Panc1 (cell line): ENCODE data around the gene CD163L1. TPM values are rescaled to one million over a fixed set of nuclear protein-coding genes. Genes with fewer than 3 reads are reported as not detected.

ENCODE experiments used
- ATAC-seq: fragments of 200-7000 bp; cut with Tn5 transposase; 2 replicates; pipeline ENCODE4 v1.9.1; 2020; ENCODE audit warnings: mild to moderate bottlenecking, moderate library complexity
- BruUV-seq: library from RNA; stranded (reverse); fragments of 400-500 nt; replicated peaks from 2 replicates; lab custom pipeline; 2021; lab: Mats Ljungman, UMichigan
- CTCF ChIA-PET: fragments of 300-600 bp; sonication (Branson Sonifier 250); formaldehyde crosslinking; loops from one replicate; lab custom pipeline; 2022; ENCODE audit warnings: antibody characterized with exemption; lab: Charles Lee
- POLR2A ChIA-PET: fragments of 300-600 bp; sonication (Branson Sonifier 250); formaldehyde crosslinking; loops from one replicate; lab custom pipeline; 2022; ENCODE audit warnings: antibody characterized with exemption; lab: Charles Lee
- DNase-seq: peaks from one replicate; pipeline ENCODE4 v3.0.0-alpha.2; 2010; ENCODE audit warnings: low read depth, low spot score
- H3K27ac ChIP-seq: 2 replicates; pipeline ENCODE4 v1.5.1; 2011; ENCODE audit warnings: mild to moderate bottlenecking, low read length, inconsistent platforms
- H3K27me3 ChIP-seq: fragments of 200-500 bp; sonication (Bioruptor generic); 2 replicates; pipeline ENCODE4 v1.6.0; 2014; ENCODE audit warnings: low read length, inconsistent platforms; ENCODE audit not compliant: control insufficient read depth, insufficient read depth
- H3K36me3 ChIP-seq: fragments of 200-500 bp; sonication (Bioruptor generic); 2 replicates; pipeline ENCODE4 v1.5.1; 2014; ENCODE audit warnings: inconsistent platforms, mild to moderate bottlenecking, low read length, moderate library complexity; ENCODE audit not compliant: control insufficient read depth, insufficient read depth
- H3K4me1 ChIP-seq: 2 replicates; pipeline ENCODE4 v1.5.1; 2011; ENCODE audit warnings: inconsistent platforms, mild to moderate bottlenecking, low read length, moderate library complexity; ENCODE audit not compliant: control insufficient read depth, insufficient read depth
- H3K4me3 ChIP-seq, 2 experiments: 2 replicates each; pipeline ENCODE4 v1.5.1; 2011 to 2012; ENCODE audit warnings: low read depth in 2 of 2, low read length in 2 of 2, mild to moderate bottlenecking in 2 of 2, inconsistent platforms in 1 of 2, moderate library complexity in 1 of 2
- H3K9me3 ChIP-seq: fragments of 200-500 bp; sonication (Bioruptor generic); 2 replicates; pipeline ENCODE4 v1.5.1; 2014; ENCODE audit warnings: low read depth, mild to moderate bottlenecking, inconsistent platforms, low read length, moderate library complexity; ENCODE audit not compliant: control insufficient read depth, insufficient read depth
- POLR2AphosphoS5 ChIP-seq: IDR thresholded peaks from 2 replicates; pipeline ENCODE4 v1.6.1; 2012; ENCODE audit warnings: mild to moderate bottlenecking, low read depth, low read length, moderate library complexity
- REST ChIP-seq, 2 experiments: IDR thresholded peaks; 2 replicates each; pipeline ENCODE4 v1.6.1; 2011 to 2012; ENCODE audit warnings: low read depth in 2 of 2, control low read depth in 1 of 2, low read length in 1 of 2, mild to moderate bottlenecking in 1 of 2, moderate library complexity in 1 of 2; ENCODE audit not compliant: insufficient read depth in 1 of 2
- SIN3A ChIP-seq: IDR thresholded peaks from 2 replicates; pipeline ENCODE4 v1.6.1; 2012; ENCODE audit warnings: low read depth, mild to moderate bottlenecking, low read length, moderate library complexity, borderline replicate concordance; ENCODE audit not compliant: insufficient read depth
- TCF7L2 ChIP-seq: IDR thresholded peaks from 2 replicates; pipeline ENCODE4 v1.6.1; 2011; ENCODE audit warnings: mild to moderate bottlenecking, low read depth, low read length, inconsistent platforms
- in situ Hi-C: cut with HindIII; loops from 2 replicates; pipeline ENCODE4 v1.10.0; 2016; ENCODE audit warnings: low sequenced_read_pairs, low pct_unique_long_range_greater_than_20kb
- intact Hi-C: fragments of 100-400 bp; cut with micrococcal nuclease; formaldehyde crosslinking; loops from one replicate; pipeline ENCODE4 v1.10.0; 2022; ENCODE audit not compliant: unreplicated experiment
- total RNA-seq: library from RNA; stranded (reverse); gene quantifications from one replicate; pipeline ENCODE4 v1.2.1, GENCODE V29; 2021; ENCODE audit not compliant: unreplicated experiment
- TF ChIP-seq, protein P1 (sequence below): fragments of 450-650 bp; IDR thresholded peaks from 2 replicates; pipeline ENCODE4 v1.5.1; 2017; ENCODE audit warnings: mild to moderate bottlenecking

CD163L1 gene
- total RNA-seq, 1 experiment from 2014 or later, result not detected

GRCh38 chr12:7375145-7375543, 68.8 kb downstream of the CD163L1 start:
- no TSS peak for BruUV-seq
- DNase-seq (no peak), ATAC-seq (no peak)
- CTCF ChIA-PET, result no interaction called here
- H3K27me3 ChIP-seq, result no peaks in the 10 kb centered on the region
- no peaks in the 10 kb centered on the region for H3K36me3 ChIP-seq
- in situ Hi-C loops, result no loop called here
- POLR2A ChIA-PET, result no interaction called here
- H3K4me1 ChIP-seq, result no peaks in the 10 kb centered on the region
- H3K9me3 ChIP-seq, result no peaks in the 10 kb centered on the region
- no peak overlapping the region for H3K4me3 ChIP-seq
- intact Hi-C loops, result no loop called here
- no peak overlapping the region for H3K27ac ChIP-seq
- no peak for TF ChIP-seq REST (IDR thresholded peaks at IDR 0.05; ENCODE audit: insufficient read depth in 1 of 2, low read depth in 2 of 2, low read length in 1 of 2)
- TF ChIP-seq TCF7L2, result no peak
- no peak for TF ChIP-seq POLR2AphosphoS5
- TF ChIP-seq, protein P1, sequence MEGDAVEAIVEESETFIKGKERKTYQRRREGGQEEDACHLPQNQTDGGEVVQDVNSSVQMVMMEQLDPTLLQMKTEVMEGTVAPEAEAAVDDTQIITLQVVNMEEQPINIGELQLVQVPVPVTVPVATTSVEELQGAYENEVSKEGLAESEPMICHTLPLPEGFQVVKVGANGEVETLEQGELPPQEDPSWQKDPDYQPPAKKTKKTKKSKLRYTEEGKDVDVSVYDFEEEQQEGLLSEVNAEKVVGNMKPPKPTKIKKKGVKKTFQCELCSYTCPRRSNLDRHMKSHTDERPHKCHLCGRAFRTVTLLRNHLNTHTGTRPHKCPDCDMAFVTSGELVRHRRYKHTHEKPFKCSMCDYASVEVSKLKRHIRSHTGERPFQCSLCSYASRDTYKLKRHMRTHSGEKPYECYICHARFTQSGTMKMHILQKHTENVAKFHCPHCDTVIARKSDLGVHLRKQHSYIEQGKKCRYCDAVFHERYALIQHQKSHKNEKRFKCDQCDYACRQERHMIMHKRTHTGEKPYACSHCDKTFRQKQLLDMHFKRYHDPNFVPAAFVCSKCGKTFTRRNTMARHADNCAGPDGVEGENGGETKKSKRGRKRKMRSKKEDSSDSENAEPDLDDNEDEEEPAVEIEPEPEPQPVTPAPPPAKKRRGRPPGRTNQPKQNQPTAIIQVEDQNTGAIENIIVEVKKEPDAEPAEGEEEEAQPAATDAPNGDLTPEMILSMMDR, result no peak
- no peak for TF ChIP-seq SIN3A

DNA sequence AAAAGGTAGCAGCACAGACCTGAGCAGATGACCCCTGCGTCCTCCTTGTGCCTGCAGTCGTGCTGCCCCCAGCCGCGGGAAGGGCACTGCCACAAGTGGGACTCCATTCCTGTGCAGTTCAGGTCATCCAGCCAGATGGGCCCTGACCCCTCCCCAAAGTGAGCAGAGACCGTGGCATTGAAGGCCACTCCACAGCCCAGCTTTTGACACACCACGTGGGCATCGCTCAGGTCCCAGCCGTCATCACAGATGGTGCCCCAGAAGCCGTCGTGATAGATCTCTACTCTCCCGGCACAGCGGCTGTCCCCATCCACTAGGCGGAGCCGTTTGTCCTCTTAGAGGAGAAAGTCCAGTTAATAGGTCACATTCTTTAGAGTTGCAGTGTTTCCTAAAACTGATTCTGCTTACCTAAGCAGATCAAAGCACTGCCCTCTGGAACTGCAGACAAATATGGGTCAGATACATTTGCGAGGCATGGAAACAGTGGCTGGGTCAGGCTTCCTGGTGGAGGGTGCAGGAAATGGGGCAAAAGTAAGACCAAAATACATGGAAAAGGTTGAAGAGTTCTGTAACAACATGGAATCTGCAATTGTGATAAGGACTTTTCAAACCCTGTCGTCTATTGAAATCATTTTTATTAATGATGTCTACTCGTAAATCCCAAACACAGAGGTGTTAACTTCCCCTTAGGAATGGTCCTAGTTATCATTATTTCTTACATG, 69.4 kb downstream of the CD163L1 start:
- ChIA-PET POLR2A (no interaction called here), CTCF (no interaction called here)
- in situ Hi-C loops (no loop called here), intact Hi-C loops (no loop called here)
- DNase-seq (peak; percentile 15), ATAC-seq (peak; percentile 60)
- Histone ChIP-seq H3K4me3 (no peak overlapping the region), H3K9me3 (no peaks in the 10 kb centered on the region), H3K27me3 (no peaks in the 10 kb centered on the region), H3K27ac (no peak overlapping the region), H3K4me1 (no peaks in the 10 kb centered on the region), H3K36me3 (no peaks in the 10 kb centered on the region)
- TF ChIP-seq, protein P1, result peak; percentile 70
- no peak for TF ChIP-seq SIN3A
- BruUV-seq, result no TSS peak
